ENCODE results near the gene TMEM181.
"Not testable (repeated sequence)": the region's sequence is repeated elsewhere in the genome, so short reads cannot be mapped to it uniquely, and the experiment has no call there.

TMEM181 gene

GRCh38 chr6:158649289-158650143, 89.6 kb downstream of the TMEM181 start, which contains the start of gene SYTL3:
Gene SYTL3 (plus strand): TSS chr6:158650054. CDS start chr6:158663269, 13,215 bp downstream.
- no peak for DNase-seq (ENCODE audit: extremely low spot score, insufficient read length, low read depth)
- peak; percentile 90 for FAIRE-seq

GRCh38 chr6:158651981-158652737, 92.3 kb downstream of the TMEM181 start:
- FAIRE-seq; DNase-seq (ENCODE audit: extremely low spot score, insufficient read length, low read depth): not testable (repeated sequence)

GRCh38 chr6:158653577-158654354, 93.9 kb downstream of the TMEM181 start:
- peak; percentile 85 for FAIRE-seq
- no peak for DNase-seq (ENCODE audit: extremely low spot score, insufficient read length, low read depth)

DNA sequence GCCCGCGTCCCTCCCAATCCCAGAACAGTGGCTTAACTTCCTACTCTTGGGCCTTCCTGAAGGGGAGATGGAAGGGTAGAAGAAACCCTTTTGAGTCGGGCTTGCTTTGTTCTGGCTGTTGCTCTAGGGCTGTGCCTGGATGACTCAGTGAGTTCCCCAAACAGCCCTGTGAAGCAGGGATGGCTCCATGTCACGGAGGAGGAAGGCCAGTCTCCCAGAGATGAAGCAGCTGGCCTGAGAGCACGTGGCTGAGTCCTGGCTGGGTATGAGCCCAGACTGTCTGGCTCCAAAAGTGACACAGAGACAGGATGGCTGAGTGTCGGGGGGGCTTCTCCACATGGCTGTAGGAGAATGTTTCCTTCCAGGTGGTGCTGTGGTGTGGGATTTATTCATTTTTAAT, 94.6 kb downstream of the TMEM181 start:
- DNase-seq (ENCODE audit: extremely low spot score, insufficient read length, low read depth) (no peak), FAIRE-seq (no peak)

- DNase-seq (ENCODE audit: extremely low spot score, insufficient read length, low read depth) (no peak), FAIRE-seq (no peak)
These were observed 95.1 kb downstream of the TMEM181 start for GRCh38 chr6:158654960-158655489.

- FAIRE-seq (no peak), DNase-seq (ENCODE audit: extremely low spot score, insufficient read length, low read depth) (no peak)
These were observed 95.9 kb downstream of the TMEM181 start for GRCh38 chr6:158655569-158656450.

GRCh38 chr6:158656986-158657385, 97.1 kb downstream of the TMEM181 start:
- FAIRE-seq; DNase-seq (ENCODE audit: extremely low spot score, insufficient read length, low read depth): not testable (repeated sequence)

- no peak for DNase-seq (ENCODE audit: extremely low spot score, insufficient read length, low read depth)
- FAIRE-seq: no peak
These were observed 100.5 kb downstream of the TMEM181 start for GRCh38 chr6:158660333-158660754.

GRCh38 chr6:158661156-158661685, 101.3 kb downstream of the TMEM181 start:
- FAIRE-seq (no peak), DNase-seq (ENCODE audit: extremely low spot score, insufficient read length, low read depth) (no peak)

DNA sequence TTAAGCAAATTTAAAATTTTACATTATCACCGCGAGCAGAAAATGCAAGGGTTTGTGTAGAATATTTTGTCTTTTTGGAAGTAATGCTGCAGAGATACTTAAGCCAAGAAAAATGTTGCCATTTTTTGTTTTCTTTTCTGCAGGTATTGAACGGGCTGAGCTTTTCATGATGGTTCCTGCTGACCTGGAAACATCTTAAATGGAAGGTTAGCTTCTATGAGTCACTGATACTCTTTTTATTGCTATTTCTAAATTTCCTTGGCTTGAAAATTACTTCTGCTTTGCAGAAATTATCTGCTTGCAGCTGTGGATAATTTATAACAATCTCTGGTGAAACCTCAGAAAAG, 102.7 kb downstream of the TMEM181 start:
- DNase-seq (ENCODE audit: extremely low spot score, insufficient read length, low read depth) (no peak), FAIRE-seq (no peak)

DNA sequence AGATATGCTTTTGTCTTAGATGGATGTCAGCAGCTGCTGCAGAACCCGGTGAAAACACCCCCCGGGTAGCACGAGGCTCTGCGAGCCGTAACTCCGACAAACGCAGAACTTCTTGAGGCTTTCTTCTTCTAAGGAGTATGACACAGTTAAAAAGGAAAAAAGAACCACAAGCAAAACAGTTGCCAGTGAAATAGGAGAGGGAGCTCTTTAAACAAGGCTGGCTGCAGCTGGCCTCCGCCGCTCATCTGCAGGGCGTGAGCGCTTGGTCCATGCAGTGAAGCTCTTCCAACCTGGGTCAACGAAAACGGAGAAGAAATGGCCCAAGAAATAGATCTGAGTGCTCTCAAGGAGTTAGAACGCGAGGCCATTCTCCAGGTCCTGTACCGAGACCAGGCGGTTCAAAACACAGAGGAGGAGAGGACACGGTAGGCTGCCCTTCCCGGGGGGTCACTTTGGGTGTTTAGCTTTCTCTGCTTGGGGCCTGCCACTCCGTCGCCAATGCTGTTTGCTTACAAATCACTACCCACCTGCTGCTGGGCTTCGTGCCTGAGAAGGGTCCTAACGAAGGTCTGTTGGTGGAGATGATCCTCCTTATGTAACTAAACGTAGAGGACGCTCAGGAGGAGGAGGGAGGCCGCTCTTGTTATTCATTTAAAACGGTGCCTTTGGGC, 103.2 kb downstream of the TMEM181 start:
- DNase-seq (ENCODE audit: extremely low spot score, insufficient read length, low read depth) (no peak), FAIRE-seq (no peak)

GRCh38 chr6:158663625-158664165, 103.8 kb downstream of the TMEM181 start:
- DNase-seq (ENCODE audit: extremely low spot score, insufficient read length, low read depth) (no peak), FAIRE-seq (no peak)

DNA sequence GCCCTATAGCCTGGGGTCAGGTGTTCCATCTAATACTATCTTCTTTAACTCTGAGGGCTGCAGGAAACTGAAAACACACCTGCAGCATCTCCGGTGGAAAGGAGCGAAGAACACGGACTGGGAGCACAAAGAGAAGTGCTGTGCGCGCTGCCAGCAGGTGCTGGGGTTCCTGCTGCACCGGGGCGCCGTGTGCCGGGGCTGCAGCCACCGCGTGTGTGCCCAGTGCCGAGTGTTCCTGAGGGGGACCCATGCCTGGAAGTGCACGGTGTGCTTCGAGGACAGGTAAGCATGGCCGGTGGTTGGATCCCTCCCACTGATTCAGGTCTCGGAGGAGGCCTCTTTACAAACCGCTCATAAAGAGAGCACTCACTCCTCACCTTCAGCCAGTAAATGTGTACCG, 105.4 kb downstream of the TMEM181 start:
- DNase-seq (ENCODE audit: extremely low spot score, insufficient read length, low read depth) (no peak), FAIRE-seq (no peak)

DNA sequence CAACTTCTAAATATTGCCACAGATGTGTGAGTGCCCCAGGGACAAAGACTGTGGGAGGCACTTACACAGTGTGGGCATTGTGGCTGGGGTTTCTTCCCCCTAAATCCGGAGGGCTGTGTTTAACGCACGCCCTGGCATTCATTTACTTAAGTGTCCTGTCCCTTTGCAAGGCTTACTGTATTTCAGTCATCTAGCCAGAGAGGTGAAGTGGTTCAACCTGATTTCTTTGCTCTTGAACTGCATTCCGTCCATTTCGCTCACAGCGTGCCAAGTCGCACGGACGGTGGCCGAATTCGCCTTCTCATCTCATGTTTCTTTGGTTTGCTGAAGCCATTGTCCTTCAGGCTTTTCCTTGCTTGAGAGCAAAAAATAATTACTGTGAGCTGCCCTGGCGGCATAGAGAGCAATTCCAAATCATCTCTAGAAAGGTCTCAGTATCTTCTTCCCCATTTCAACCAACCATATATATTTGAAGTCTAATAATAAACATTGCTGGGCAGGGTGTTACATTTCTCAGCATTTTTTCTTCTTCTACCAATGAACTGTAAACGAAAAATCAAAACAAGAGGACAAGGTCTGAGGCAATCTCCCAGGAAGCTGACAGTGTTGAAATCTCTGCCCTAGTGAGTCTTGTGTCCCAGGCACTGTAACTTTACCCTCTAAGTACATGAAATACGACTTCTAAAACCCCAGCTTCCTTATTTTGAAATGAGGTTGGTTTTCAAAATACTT, 106.9 kb downstream of the TMEM181 start:
- no peak for FAIRE-seq
- DNase-seq (ENCODE audit: extremely low spot score, insufficient read length, low read depth): no peak

DNA sequence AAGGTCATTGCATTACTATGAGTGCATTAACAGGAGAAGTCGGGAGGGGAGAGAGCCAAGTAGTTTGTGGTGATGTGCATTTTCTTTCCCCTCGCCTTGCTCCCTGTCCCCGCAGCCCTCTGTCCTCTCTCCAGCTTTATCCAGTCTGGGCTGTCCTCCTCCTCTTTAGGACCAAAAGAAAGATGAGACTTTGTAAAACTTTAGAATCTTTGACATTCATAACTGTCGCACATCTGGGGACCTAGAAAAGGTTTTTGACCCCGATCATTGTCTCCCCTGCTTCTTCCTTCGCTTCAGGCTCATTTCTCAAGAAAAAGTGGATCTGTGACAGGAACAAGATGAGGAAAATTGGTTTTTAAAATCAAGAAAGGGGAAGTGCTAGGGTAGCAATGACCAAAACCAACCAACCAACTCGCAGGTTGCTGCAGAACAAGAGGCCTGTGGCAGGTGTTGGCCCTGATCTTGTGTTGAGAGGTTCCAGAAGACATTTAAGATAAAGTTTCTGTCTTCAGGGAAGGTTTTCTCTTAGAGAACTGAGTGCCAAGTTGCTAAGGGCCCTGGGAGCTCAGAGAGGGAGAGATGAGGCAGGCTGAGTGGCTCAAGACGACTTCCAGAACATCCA, 107.6 kb downstream of the TMEM181 start:
- no peak for DNase-seq (ENCODE audit: extremely low spot score, insufficient read length, low read depth)
- no peak for FAIRE-seq

DNA sequence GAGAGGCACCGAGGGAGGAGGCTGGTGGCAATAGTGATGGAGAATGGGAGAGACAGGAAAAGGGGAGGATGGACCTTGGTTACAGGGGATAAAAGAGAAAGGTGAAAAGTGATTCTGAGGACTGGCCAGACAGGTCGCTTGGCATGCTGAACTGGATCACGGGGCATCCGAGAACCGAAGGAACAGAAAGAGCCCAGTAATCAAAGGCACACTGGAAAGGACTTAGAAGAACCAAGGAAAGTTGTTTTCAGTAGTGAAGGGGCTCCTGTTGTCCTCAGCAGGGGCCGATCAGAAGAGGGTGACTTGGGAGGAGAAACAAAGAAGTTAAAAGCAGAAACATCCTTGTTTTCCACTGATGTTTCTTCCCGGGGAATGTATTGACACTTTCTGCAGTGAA, 108.8 kb downstream of the TMEM181 start:
- no peak for DNase-seq (ENCODE audit: extremely low spot score, insufficient read length, low read depth)
- FAIRE-seq: no peak

All from GM18507 (cell line).